ENCODE results near the gene CDH13. TPM values are rescaled to one million over a fixed set of nuclear protein-coding genes. Genes with fewer than 3 reads are reported as not detected.
A peak's percentile ranks its signal among the peaks of the same experiment; 100 is the strongest.

Gene CDH13
- total and polyA plus RNA-seq, 9 of the 15 experiments (the other 6 are each of a cell fraction or from before 2014, with no cell fraction given) = 0.03 TPM; not detected in 8

- TF ChIP-seq, protein P1, sequence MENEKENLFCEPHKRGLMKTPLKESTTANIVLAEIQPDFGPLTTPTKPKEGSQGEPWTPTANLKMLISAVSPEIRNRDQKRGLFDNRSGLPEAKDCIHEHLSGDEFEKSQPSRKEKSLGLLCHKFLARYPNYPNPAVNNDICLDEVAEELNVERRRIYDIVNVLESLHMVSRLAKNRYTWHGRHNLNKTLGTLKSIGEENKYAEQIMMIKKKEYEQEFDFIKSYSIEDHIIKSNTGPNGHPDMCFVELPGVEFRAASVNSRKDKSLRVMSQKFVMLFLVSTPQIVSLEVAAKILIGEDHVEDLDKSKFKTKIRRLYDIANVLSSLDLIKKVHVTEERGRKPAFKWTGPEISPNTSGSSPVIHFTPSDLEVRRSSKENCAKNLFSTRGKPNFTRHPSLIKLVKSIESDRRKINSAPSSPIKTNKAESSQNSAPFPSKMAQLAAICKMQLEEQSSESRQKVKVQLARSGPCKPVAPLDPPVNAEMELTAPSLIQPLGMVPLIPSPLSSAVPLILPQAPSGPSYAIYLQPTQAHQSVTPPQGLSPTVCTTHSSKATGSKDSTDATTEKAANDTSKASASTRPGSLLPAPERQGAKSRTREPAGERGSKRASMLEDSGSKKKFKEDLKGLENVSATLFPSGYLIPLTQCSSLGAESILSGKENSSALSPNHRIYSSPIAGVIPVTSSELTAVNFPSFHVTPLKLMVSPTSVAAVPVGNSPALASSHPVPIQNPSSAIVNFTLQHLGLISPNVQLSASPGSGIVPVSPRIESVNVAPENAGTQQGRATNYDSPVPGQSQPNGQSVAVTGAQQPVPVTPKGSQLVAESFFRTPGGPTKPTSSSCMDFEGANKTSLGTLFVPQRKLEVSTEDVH (IDR thresholded peaks at IDR 0.05; ENCODE audit: low read depth, partially characterized antibody) = peak; percentile 49
- TF ChIP-seq ZNF134 (CRISPR knock-in tag; conservative IDR thresholded peaks at IDR 0.05) (no peak), SRSF1 (IDR thresholded peaks at IDR 0.05; ENCODE audit: low read depth, low read length) (no peak), CEBPB (tag; IDR thresholded peaks at IDR 0.05) (0 out of 2 replicates have a peak, but pooled peaks have one; percentile 9), HNRNPH1 (optimal IDR thresholded peaks at IDR 0.05; ENCODE audit: low read depth, low read length) (no peak), PHTF2 (CRISPR knock-in tag; IDR thresholded peaks at IDR 0.05) (no peak), EZH2 (IDR thresholded peaks at IDR 0.05; ENCODE audit: borderline replicate concordance, low read depth, low read length) (no peak), TCFL5 (CRISPR knock-in tag; conservative IDR thresholded peaks at IDR 0.05) (no peak), MXD1 (CRISPR knock-in tag; IDR thresholded peaks at IDR 0.05; ENCODE audit: borderline replicate concordance, poor library complexity, severe bottlenecking) (peak; percentile 40), POLR2A (conservative IDR thresholded peaks at IDR 0.05) (peak; percentile 81), ZNF445 (CRISPR knock-in tag; IDR thresholded peaks at IDR 0.05; ENCODE audit: low read depth) (no peak), RBM22 (IDR thresholded peaks at IDR 0.05; ENCODE audit: low read depth, low read length, poor library complexity, severe bottlenecking) (no peak), ZBTB7A (IDR thresholded peaks at IDR 0.05; ENCODE audit: borderline replicate concordance, control insufficient read depth, low read depth, low read length) (0 out of 2 replicates have a peak, but pooled peaks have one; percentile 11), ZNF589 (CRISPR knock-in tag; IDR thresholded peaks at IDR 0.05; ENCODE audit: low read depth) (no peak), ETS2 (tag; IDR thresholded peaks at IDR 0.05; ENCODE audit: borderline replicate concordance, poor library complexity, severe bottlenecking) (no peak), NELFE (IDR thresholded peaks at IDR 0.05; ENCODE audit: insufficient read depth, insufficient read length) (no peak), KLF16 (IDR thresholded peaks at IDR 0.05) (no peak), NFIX (CRISPR knock-in tag; IDR thresholded peaks at IDR 0.05; ENCODE audit: low read depth) (no peak), ZNF584 (CRISPR knock-in tag; IDR thresholded peaks at IDR 0.05; ENCODE audit: low read depth) (no peak)
- TF ChIP-seq, protein P2, sequence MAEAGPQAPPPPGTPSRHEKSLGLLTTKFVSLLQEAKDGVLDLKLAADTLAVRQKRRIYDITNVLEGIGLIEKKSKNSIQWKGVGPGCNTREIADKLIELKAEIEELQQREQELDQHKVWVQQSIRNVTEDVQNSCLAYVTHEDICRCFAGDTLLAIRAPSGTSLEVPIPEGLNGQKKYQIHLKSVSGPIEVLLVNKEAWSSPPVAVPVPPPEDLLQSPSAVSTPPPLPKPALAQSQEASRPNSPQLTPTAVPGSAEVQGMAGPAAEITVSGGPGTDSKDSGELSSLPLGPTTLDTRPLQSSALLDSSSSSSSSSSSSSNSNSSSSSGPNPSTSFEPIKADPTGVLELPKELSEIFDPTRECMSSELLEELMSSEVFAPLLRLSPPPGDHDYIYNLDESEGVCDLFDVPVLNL (CRISPR knock-in tag; IDR thresholded peaks at IDR 0.05; ENCODE audit: low read depth) = no peak
- TF ChIP-seq, protein P3, sequence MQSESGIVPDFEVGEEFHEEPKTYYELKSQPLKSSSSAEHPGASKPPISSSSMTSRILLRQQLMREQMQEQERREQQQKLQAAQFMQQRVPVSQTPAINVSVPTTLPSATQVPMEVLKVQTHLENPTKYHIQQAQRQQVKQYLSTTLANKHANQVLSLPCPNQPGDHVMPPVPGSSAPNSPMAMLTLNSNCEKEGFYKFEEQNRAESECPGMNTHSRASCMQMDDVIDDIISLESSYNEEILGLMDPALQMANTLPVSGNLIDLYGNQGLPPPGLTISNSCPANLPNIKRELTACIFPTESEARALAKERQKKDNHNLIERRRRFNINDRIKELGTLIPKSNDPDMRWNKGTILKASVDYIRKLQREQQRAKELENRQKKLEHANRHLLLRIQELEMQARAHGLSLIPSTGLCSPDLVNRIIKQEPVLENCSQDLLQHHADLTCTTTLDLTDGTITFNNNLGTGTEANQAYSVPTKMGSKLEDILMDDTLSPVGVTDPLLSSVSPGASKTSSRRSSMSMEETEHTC (IDR thresholded peaks at IDR 0.05) = no peak
Measured at GRCh38 chr16:83807710-83808572, 1181.2 kb downstream of the CDH13 start, which contains the start of gene HSBP1 (continued).

Measured in K562 (cell line).